PC-3 (cell line): Measurements from ENCODE around the gene SGMS1.

Experiments
- CTCF ChIP-seq: fragments of 300-600 bp; sonication (generic); conservative IDR thresholded peaks from 2 replicates; pipeline ENCODE4 v1.5.1; 2017; ENCODE audit warnings: antibody characterized with exemption, low read depth, mild to moderate bottlenecking, low read length
- EZH2 ChIP-seq: fragments of 300-600 bp; sonication (generic); IDR thresholded peaks from one replicate; pipeline ENCODE4 v1.6.1; 2017; ENCODE audit warnings: antibody characterized with exemption, mild to moderate bottlenecking, low read length; ENCODE audit not compliant: unreplicated experiment
- EZH2phosphoT487 ChIP-seq: fragments of 300-600 bp; sonication (generic); IDR thresholded peaks from 2 replicates; pipeline ENCODE4 v1.6.1; 2018; ENCODE audit warnings: mild to moderate bottlenecking, antibody characterized with exemption, low read length, borderline replicate concordance

- TF ChIP-seq CTCF (no peak), EZH2 (no peak), EZH2phosphoT487 (no peak)
Measured at GRCh38 chr10:50316695-50317648, 306.8 kb downstream of the SGMS1 start.
